Stimulated activated CD8-positive, alpha-beta memory T cell treated with anti-CD3 and anti-CD28 coated beads, Interleukin-7, amount 100 ng/mL, for 24 hours (primary cell): ENCODE data around the gene CDK5RAP2.

Source experiments
- DNase-seq: peaks from one replicate; pipeline ENCODE4 v3.0.0-alpha.2; 2020; ENCODE audit warnings: low read depth

Gene CDK5RAP2

DNA sequence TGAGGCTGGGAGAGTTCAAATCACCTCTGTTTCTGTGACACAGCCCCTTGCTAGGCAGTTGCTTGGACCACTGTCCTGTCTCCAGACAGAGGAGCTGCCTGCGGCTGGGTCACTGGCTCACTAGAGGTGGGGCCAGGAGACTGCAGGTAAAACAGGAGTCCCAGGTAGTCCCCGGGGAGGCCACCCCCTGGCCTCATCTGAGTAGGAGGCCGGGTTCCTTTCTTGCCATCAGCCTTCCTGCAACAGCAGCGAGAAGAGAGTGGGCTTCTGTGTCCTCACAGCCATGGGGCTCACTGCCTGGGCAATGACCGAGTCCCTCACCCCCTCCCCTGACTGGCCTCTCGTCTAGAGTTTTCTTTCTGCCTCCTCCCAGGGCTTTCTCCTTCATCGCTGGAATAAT is 197.5 kb downstream of the CDK5RAP2 start:
- DNase-seq: no peak

GRCh38 chr9:120381839-120382238 is 198.1 kb downstream of the CDK5RAP2 start:
- DNase-seq: no peak

GRCh38 chr9:120379611-120380010 is 200.4 kb downstream of the CDK5RAP2 start:
- DNase-seq: no peak

- no peak for DNase-seq
Measured at GRCh38 chr9:120378680-120379079, 201.3 kb downstream of the CDK5RAP2 start.

DNA sequence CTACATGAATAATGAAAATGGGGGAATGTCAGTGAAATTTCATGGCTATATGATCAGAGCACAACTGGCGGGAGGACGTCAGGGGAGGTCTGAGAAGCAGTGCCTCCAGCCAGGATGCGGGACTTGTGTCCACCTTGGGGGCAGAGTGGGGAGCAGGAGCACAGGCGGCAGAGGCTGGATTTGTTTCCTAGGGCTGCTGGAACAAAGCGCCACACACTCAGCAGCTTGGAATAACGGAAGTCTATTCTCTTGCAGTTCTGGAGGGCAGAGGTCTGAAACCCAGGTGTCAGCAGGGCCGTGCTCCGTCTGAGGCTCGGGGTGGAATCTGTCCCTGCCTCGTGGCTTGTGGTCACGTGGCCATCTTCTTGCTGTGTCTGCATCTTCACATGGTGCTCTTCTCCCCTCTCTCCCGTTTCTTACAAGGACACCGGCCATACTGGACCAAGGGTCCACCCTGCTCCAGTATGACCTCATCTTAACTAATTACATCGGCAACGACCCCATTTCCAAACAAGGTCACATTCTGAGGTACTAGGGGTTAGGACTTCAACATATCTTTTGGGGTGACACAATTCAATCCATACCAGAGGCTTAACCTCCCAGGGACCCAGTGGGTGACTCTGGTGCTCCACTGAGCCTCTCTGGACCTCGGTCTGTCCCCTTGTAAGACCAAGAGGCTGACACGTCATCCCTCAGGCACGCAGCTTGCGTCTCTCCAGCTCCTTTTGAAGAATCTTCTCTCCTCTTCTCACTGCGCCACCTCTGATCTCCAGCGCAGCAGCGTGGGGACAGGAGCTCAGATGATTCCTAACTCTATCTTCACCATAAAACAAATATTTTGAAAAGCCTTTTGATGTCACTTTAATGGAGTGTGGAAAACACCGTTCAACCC is 202.5 kb downstream of the CDK5RAP2 start:
- no peak for DNase-seq

GRCh38 chr9:120376101-120376500 is 203.9 kb downstream of the CDK5RAP2 start:
- DNase-seq: no peak

DNA sequence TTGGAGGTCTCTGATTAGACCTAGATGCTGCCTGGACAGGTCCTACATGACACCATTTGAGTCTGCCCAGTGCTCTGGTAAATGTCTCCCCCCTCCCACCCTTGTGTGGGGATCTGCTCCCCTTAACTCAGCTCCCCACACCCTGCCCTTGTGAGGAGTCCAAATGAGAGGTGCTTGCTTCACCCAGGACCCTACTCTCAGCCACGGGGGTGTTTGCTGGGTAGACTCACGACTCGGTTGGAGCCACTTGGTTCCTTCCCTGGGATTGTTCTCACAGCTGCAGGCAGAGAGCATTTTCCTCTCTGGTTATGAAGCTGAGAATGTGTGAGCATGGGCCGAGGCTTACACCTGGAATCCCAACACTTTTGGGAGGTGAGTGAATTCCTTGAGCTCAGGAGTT is 204.7 kb downstream of the CDK5RAP2 start:
- no peak for DNase-seq

DNA sequence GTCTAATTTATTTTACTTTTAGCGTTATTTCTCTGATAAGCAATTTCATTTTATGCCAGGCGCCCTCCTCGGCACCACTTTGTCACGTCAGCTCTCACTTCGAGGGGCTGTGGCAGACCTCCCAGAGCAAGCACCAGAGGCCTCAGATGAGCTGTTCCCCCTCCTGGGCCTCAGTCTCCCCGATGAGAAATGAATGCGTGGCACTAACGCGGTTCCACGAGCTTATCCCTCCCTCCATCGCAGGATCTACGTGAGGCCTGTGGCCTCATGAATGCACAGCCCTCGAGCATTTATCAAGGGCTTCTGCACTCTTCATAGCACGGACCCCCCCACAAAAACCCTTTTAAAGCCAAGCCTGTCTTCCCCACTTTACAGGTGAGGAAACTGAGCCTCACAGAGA is 205.2 kb downstream of the CDK5RAP2 start:
- DNase-seq: no peak

- no peak for DNase-seq
Measured at GRCh38 chr9:120374239-120374638, 205.7 kb downstream of the CDK5RAP2 start.

DNA sequence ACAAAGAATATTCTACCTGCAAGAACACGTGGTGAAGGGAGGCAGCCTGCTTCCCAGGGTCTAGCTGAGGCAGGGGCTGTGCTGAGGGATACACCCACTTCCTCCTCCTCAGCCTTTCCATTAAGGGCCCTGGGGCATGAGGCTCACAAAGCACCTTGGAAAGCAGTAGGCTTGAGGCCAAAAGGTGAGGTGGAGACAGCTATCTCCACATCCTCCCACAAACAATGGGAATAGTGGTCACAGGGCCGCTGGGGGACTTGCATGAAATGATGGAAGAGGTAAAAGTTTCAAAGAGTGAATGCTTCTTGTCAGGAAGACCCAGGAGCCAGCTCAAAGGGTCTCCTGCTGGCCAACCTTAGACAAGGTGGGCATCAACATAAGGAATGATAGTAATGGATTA is 207.9 kb downstream of the CDK5RAP2 start:
- DNase-seq: no peak

DNA sequence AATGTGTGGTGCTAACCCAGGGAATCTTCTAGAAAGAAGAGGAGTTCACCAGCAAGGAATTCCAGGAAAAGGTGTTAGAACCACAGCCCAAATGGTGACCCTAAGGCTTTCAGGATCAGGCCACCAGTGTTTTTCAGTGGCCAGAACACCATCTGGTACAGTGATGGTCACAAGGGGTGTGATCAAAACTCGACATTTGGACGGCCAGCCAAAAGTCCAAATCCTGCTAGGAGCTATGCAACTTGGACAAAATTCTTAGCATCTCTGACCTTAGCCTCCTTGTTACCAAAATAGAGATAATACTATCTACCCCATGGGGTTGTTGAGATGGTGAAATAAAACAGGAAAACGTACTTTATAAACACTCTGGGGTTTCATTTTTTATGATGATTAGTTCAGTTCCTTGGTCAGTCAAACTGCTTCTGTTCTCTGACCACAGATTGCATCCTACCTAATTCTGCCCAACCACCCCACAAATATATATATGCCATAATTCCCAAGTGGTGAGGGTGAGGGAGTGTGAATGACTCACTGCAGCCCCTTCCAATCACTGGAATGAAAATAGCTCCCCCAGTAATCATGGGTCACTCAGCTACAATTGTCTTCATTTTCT is 210.3 kb downstream of the CDK5RAP2 start:
- DNase-seq: no peak

DNA sequence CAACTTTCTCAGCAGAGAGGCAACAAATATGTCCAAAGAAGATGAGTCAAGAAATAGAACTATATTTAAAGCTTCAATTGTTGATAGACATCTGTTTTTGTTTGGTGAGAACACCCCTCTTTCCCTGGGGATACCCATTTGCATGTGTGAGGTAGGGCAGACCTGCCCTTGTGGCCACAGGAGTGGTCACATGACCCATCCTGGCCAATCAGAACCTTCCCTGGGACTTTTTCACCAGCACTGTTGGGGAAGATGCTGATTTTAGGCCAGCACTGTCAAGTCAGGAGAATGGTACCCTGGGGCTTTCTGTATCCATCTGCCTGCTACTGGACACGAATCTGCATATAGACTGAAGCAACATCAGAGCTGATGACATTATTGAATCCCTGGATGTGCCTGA is 211.2 kb downstream of the CDK5RAP2 start:
- no peak for DNase-seq

GRCh38 chr9:120366644-120367019 is 213.3 kb downstream of the CDK5RAP2 start:
- no peak for DNase-seq

- DNase-seq: no peak
Measured at GRCh38 chr9:120365386-120365785, 214.6 kb downstream of the CDK5RAP2 start.

DNA sequence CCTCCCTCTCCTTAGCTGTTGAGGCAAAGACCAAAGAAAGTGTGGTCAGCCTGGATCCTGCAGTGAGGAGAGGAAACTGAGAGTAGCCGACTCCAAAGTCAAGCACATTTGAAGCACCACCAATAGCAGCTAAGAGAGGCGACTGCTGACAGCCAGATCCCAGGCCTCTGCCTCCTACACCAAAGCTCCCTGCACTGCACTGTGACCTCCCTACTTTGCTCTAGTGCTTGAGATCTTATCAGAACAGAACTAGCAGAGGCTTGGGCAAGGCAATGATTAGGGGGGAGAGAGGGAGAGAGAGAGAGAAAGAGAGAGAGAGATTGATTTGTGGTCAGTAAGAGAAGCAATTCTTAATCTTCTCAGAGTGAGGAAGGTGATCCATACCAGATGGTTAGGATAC is 216.3 kb downstream of the CDK5RAP2 start:
- DNase-seq: no peak

DNA sequence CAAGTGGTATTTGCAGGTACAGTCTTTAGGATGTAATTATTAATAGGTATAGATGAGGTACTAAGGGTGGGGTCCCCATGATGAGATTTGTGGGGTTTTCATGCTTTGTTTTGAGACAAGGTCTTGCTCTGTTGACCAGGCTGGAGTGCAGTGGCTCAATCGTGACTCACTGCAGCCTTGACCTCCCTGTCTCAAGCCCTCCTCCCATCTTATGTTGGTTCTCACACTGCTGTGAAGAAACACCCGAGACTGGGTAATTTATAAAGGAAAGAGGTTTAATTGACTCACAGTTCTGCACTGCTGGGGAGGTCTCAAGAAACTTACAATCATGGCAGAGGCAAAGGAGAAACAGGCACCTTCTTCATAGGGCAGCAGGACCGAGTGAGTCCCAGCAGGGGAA is 217.5 kb downstream of the CDK5RAP2 start:
- DNase-seq: no peak

DNA sequence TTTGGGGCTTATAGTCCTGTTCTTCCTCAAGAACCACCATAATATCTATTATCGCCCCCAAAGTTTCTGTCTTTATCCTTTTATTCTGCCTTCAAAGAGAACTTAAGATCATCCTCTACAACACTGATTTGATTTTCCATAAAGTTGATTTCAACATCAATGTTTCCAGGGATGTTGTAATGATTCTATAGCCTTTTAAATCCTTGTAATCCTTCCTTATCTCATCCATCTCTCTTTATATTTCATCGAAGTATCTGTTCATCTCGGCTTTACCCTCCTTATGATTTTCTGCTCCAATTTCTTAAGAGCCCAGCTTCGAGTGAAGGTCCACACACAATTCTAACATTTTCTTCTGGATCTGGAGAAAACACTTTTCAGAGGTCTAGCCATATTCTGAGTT is 218.4 kb downstream of the CDK5RAP2 start:
- DNase-seq: no peak

DNA sequence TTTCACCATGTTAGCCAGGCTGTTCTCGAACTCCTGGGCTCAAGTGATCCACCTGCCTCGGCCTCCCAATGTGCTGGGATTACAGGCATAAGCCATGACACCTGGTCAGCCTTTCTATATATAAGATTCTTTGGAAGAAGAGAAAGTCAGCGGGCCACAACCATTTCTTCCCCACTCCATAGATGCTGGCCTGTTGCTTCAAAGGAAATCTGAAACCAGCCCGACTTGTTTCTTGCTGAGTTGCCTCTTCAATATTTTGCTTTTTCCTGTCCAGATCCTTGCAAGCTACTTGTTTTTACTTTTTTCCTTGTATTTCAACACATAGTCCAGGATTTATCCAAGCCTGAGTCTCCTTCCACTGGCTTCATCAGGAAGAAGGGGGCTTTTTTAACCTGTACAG is 219.5 kb downstream of the CDK5RAP2 start:
- no peak for DNase-seq

- no peak for DNase-seq
Measured at GRCh38 chr9:120360046-120360445, 219.9 kb downstream of the CDK5RAP2 start.

DNA sequence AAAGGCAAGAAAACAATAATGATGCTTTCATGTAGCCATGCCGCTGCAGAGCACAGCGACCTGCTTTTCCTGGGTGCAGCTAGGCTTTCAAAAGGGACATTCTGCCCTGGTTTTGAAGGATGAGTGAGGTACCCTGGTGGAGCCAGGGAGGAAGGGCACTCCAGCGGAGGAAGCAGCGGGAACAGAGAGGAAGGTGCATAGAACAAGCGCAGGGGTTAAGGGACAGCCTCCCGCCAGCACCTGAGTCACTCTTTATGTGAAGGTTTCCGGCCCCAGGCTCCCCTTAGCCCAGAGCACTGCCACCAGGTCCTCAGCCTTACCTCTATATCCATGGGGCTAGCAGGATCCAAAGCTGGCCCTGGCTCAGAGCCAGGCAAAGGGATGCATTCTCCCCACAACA is 221.1 kb downstream of the CDK5RAP2 start:
- no peak for DNase-seq

DNA sequence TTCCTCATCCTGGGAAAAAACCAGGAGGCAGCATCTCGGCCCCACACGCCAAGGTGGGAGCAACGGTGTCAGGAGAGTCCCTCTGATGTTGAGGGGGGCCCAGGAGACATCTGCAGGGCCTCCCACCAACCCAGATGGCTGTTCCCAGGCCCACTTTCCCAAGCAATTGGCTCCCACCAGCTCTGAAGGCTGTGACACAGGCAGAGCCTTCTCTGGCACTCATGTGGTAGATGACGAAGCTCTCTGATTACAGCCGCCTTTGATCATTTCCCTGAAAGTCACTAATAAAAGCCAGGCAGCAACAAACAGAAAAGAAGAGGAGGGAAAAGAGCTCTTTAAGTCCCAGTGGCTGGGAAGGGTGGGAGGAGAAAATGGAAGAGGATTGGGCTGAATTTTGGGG is 226.5 kb downstream of the CDK5RAP2 start:
- no peak for DNase-seq

GRCh38 chr9:120351106-120351505 is 228.9 kb downstream of the CDK5RAP2 start:
- DNase-seq: no peak

- DNase-seq: no peak
Measured at GRCh38 chr9:120350596-120350995, 229.4 kb downstream of the CDK5RAP2 start.

GRCh38 chr9:120348951-120349429 is 231.0 kb downstream of the CDK5RAP2 start:
- DNase-seq: no peak
